ENCODE data around the gene UPK1A.

DNA sequence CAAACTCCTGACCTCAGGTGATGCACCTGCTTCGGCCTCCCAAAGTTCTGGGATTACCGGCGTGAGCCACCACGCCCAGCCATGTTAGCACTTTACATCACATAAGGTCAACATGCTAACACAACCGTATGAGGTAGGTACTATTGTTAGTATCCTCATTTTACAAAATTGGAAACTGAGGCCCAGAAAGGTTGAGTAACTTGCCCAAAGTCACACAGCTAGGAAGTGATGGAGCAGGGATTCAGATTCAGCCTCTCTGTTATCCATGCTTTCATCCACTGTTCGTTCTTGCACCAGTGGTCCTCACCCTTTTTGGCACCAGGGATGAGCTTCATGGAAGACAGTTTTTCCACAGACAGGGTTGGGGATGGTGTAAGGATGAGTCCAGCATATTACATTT, 9.6 kb upstream of the UPK1A start:
- no peak for TF ChIP-seq POLR2AphosphoS5 (IDR thresholded peaks at IDR 0.05; ENCODE audit: low read depth, low read length)
- TF ChIP-seq POLR2A (IDR thresholded peaks at IDR 0.05; ENCODE audit: low read depth, low read length), result no peak
